Measurements from ENCODE around the gene MECR.
"Not testable (repeated sequence)": the region's sequence is repeated elsewhere in the genome, so short reads cannot be mapped to it uniquely, and the experiment has no call there.

The MECR gene

GRCh38 chr1:29166291-29166878 is 64.3 kb downstream of the MECR start:
- DNase-seq = no peak

GRCh38 chr1:29164588-29164987 is 66.1 kb downstream of the MECR start:
- no peak for DNase-seq

GRCh38 chr1:29162476-29163138 is 68.1 kb downstream of the MECR start:
- DNase-seq = no peak

- DNase-seq = no peak
Measured at GRCh38 chr1:29162025-29162424, 68.7 kb downstream of the MECR start.

- no peak for DNase-seq
Measured at GRCh38 chr1:29159773-29160172, 71.0 kb downstream of the MECR start.

GRCh38 chr1:29157269-29157601 is 73.5 kb downstream of the MECR start:
- DNase-seq = no peak

- DNase-seq = no peak
Measured at GRCh38 chr1:29156543-29157268, 74.0 kb downstream of the MECR start.

- DNase-seq = no peak
Measured at GRCh38 chr1:29152046-29152805, 78.5 kb downstream of the MECR start.

GRCh38 chr1:29150346-29150745 is 80.4 kb downstream of the MECR start:
- not testable (repeated sequence) for DNase-seq

GRCh38 chr1:29148656-29149491 is 81.9 kb downstream of the MECR start:
- no peak for DNase-seq

GRCh38 chr1:29145739-29146437 is 84.8 kb downstream of the MECR start:
- DNase-seq = no peak

GRCh38 chr1:29144178-29144577 is 86.6 kb downstream of the MECR start:
- no peak for DNase-seq

- no peak for DNase-seq
Measured at GRCh38 chr1:29142714-29143113, 88.0 kb downstream of the MECR start.
